HEK293 (cell line): ENCODE measurements around the gene OR2A5.

Source experiments
- ZNF239 ChIP-seq: fragments of 450-650 bp; formaldehyde crosslinking; IDR thresholded peaks from 2 replicates; pipeline ENCODE4 v1.5.1; 2016; ENCODE audit warnings: missing biosample characterization, missing genetic modification characterization
- ZNF664 ChIP-seq: fragments of 450-650 bp; formaldehyde crosslinking; IDR thresholded peaks from 2 replicates; pipeline ENCODE4 v1.5.1; 2016; ENCODE audit warnings: missing biosample characterization, missing genetic modification characterization
- ZNF791 ChIP-seq: fragments of 450-650 bp; formaldehyde crosslinking; IDR thresholded peaks from 2 replicates; pipeline ENCODE4 v1.5.1; 2016; ENCODE audit warnings: missing biosample characterization, missing genetic modification characterization
- TF ChIP-seq, protein P1 (sequence below): fragments of 450-650 bp; formaldehyde crosslinking; IDR thresholded peaks from 2 replicates; pipeline ENCODE4 v1.5.1; 2016; ENCODE audit warnings: missing biosample characterization, missing genetic modification characterization, low read depth
- TF ChIP-seq, protein P2 (sequence below): fragments of 450-650 bp; formaldehyde crosslinking; IDR thresholded peaks from 2 replicates; pipeline ENCODE4 v1.5.1; 2016; ENCODE audit warnings: missing biosample characterization, missing genetic modification characterization
- TF ChIP-seq, protein P3 (sequence below): fragments of 450-650 bp; formaldehyde crosslinking; conservative IDR thresholded peaks from 2 replicates; pipeline ENCODE4 v1.5.1; 2016; ENCODE audit warnings: low read depth, missing biosample characterization, missing genetic modification characterization

GRCh38 chr7:144004703-144005102 is 44.0 kb upstream of the OR2A5 start:
- TF ChIP-seq ZNF664: no peak
- TF ChIP-seq, protein P1, sequence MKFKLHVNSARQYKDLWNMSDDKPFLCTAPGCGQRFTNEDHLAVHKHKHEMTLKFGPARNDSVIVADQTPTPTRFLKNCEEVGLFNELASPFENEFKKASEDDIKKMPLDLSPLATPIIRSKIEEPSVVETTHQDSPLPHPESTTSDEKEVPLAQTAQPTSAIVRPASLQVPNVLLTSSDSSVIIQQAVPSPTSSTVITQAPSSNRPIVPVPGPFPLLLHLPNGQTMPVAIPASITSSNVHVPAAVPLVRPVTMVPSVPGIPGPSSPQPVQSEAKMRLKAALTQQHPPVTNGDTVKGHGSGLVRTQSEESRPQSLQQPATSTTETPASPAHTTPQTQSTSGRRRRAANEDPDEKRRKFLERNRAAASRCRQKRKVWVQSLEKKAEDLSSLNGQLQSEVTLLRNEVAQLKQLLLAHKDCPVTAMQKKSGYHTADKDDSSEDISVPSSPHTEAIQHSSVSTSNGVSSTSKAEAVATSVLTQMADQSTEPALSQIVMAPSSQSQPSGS: no peak
- TF ChIP-seq, protein P2, sequence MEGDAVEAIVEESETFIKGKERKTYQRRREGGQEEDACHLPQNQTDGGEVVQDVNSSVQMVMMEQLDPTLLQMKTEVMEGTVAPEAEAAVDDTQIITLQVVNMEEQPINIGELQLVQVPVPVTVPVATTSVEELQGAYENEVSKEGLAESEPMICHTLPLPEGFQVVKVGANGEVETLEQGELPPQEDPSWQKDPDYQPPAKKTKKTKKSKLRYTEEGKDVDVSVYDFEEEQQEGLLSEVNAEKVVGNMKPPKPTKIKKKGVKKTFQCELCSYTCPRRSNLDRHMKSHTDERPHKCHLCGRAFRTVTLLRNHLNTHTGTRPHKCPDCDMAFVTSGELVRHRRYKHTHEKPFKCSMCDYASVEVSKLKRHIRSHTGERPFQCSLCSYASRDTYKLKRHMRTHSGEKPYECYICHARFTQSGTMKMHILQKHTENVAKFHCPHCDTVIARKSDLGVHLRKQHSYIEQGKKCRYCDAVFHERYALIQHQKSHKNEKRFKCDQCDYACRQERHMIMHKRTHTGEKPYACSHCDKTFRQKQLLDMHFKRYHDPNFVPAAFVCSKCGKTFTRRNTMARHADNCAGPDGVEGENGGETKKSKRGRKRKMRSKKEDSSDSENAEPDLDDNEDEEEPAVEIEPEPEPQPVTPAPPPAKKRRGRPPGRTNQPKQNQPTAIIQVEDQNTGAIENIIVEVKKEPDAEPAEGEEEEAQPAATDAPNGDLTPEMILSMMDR: no peak
- TF ChIP-seq ZNF239 (tag by site-specific recombination): no peak
- TF ChIP-seq ZNF791 (tag by site-specific recombination): no peak
- TF ChIP-seq, protein P3, sequence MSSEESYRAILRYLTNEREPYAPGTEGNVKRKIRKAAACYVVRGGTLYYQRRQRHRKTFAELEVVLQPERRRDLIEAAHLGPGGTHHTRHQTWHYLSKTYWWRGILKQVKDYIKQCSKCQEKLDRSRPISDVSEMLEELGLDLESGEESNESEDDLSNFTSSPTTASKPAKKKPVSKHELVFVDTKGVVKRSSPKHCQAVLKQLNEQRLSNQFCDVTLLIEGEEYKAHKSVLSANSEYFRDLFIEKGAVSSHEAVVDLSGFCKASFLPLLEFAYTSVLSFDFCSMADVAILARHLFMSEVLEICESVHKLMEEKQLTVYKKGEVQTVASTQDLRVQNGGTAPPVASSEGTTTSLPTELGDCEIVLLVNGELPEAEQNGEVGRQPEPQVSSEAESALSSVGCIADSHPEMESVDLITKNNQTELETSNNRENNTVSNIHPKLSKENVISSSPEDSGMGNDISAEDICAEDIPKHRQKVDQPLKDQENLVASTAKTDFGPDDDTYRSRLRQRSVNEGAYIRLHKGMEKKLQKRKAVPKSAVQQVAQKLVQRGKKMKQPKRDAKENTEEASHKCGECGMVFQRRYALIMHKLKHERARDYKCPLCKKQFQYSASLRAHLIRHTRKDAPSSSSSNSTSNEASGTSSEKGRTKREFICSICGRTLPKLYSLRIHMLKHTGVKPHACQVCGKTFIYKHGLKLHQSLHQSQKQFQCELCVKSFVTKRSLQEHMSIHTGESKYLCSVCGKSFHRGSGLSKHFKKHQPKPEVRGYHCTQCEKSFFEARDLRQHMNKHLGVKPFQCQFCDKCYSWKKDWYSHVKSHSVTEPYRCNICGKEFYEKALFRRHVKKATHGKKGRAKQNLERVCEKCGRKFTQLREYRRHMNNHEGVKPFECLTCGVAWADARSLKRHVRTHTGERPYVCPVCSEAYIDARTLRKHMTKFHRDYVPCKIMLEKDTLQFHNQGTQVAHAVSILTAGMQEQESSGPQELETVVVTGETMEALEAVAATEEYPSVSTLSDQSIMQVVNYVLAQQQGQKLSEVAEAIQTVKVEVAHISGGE (tag by site-specific recombination): no peak
